A549 (cell line): ENCODE measurements around the gene ZNF263. TPM values are rescaled to one million over a fixed set of nuclear protein-coding genes. Genes with fewer than 3 reads are reported as not detected.
"Not testable (repeated sequence)": the region's sequence is repeated elsewhere in the genome, so short reads cannot be mapped to it uniquely, and the experiment has no call there.

Experiments
- ATAC-seq, 2 experiments: fragments of 200-7000 bp in 1 of 2; fragments of >200 bp in 1 of 2; cut with Nextera tagmentation in 1 of 2; cut with Tn5 transposase in 1 of 2; 3 replicates each; pipeline versions ENCODE4 v1.8.0 to v1.9.1; 2018 to 2020; ENCODE audit warnings: mild to moderate bottlenecking in 1 of 2, moderate library complexity in 1 of 2
- CTCF ChIA-PET: fragments of 300-600 bp; sonication (Branson Sonifier 250); formaldehyde crosslinking; extraction: SDS; loops from one replicate; lab custom pipeline; 2021; ENCODE audit warnings: antibody characterized with exemption, inconsistent platforms; lab: Yijun Ruan, JAX
- POLR2A ChIA-PET: fragments of 350-600 bp; formaldehyde crosslinking; extraction: SDS; loops from one replicate; lab custom pipeline; 2021; ENCODE audit warnings: antibody characterized with exemption, inconsistent platforms; lab: Yijun Ruan, JAX
- DNase-seq, 2 experiments: peaks; one replicate each; pipeline versions ENCODE4 v3.0.0 to v3.0.0-alpha.2; 2011 to 2016; ENCODE audit warnings: low read depth in 1 of 2, low spot score in 1 of 2
- FAIRE-seq: peaks from 2 replicates; lab custom pipeline; 2011; peaks lifted over from hg19 to GRCh38; lab: Jason Lieb, UNC
- H3K27ac ChIP-seq, 2 experiments: fragments of >200 bp; sonication (Bioruptor Twin); formaldehyde crosslinking; 3 replicates each; pipeline ENCODE4 v1.5.1; 2016 to 2017
- H3K4me1 ChIP-seq: fragments of >200 bp; sonication (Bioruptor Twin); formaldehyde crosslinking; 3 replicates; pipeline ENCODE4 v1.6.1; 2016
- H3K4me2 ChIP-seq: fragments of >200 bp; sonication (Bioruptor Twin); formaldehyde crosslinking; 3 replicates; pipeline ENCODE4 v1.6.1; 2016
- H3K4me3 ChIP-seq: fragments of >200 bp; sonication (Bioruptor Twin); formaldehyde crosslinking; 3 replicates; pipeline ENCODE4 v1.5.1; 2016
- H3K9me3 ChIP-seq: fragments of >200 bp; sonication (Bioruptor Twin); formaldehyde crosslinking; 3 replicates; pipeline ENCODE4 v1.6.1; 2016
- ATOH8 ChIP-seq: fragments of 250-450 bp; sonication (Bioruptor Pico); IDR thresholded peaks from 2 replicates; pipeline ENCODE4 v1.5.0; 2020; ENCODE audit warnings: low read depth, mild to moderate bottlenecking, moderate library complexity
- BHLHE40 ChIP-seq: IDR thresholded peaks from 2 replicates; pipeline ENCODE4 v1.6.1; 2012; ENCODE audit warnings: low read depth, low read length, inconsistent platforms
- CTCF ChIP-seq: fragments of >200 bp; sonication (Bioruptor Twin); formaldehyde crosslinking; IDR thresholded peaks from 3 replicates; pipeline ENCODE4 v1.5.1; 2016
- E2F6 ChIP-seq: IDR thresholded peaks from 2 replicates; pipeline ENCODE4 v1.6.1; 2012; ENCODE audit warnings: low read depth, borderline replicate concordance
- ELK1 ChIP-seq: fragments of 150-350 bp; IDR thresholded peaks from 2 replicates; pipeline ENCODE4 v1.6.1; 2014; ENCODE audit warnings: low read depth, mild to moderate bottlenecking, low read length
- EP300 ChIP-seq, 2 experiments: fragments of >200 bp; sonication (Bioruptor Twin); formaldehyde crosslinking; IDR thresholded peaks; 2 replicates in 1 of 2; 3 replicates in 1 of 2; pipeline ENCODE4 v1.6.1; 2016 to 2017
- FOSB ChIP-seq: fragments of 250-450 bp; sonication (Bioruptor Pico); IDR thresholded peaks from 2 replicates; pipeline ENCODE4 v1.5.0; 2020; ENCODE audit warnings: mild to moderate bottlenecking, moderate library complexity
- FOSL2 ChIP-seq, 2 experiments: fragments of 450-650 bp in 1 of 2; fragments of >200 bp in 1 of 2; sonication (Bioruptor Twin) in 1 of 2; formaldehyde crosslinking; IDR thresholded peaks; 2 replicates each; pipeline versions ENCODE4 v1.5.0 to v1.6.1; 2016 to 2020; ENCODE audit warnings: mild to moderate bottlenecking in 1 of 2, moderate library complexity in 1 of 2
- FOXS1 ChIP-seq: fragments of 250-450 bp; sonication (Bioruptor Pico); IDR thresholded peaks from 2 replicates; pipeline ENCODE4 v1.5.0; 2020; ENCODE audit warnings: mild to moderate bottlenecking, moderate library complexity
- GATA3 ChIP-seq: IDR thresholded peaks from 2 replicates; pipeline ENCODE4 v1.6.1; 2012; ENCODE audit warnings: borderline replicate concordance
- HDAC2 ChIP-seq: fragments of 200-600 bp; sonication (generic); IDR thresholded peaks from 2 replicates; pipeline ENCODE4 v1.6.1; 2016
- HES2 ChIP-seq: fragments of >200 bp; sonication (Bioruptor Twin); formaldehyde crosslinking; IDR thresholded peaks from 2 replicates; pipeline ENCODE4 v1.6.1; 2016
- HOXA7 ChIP-seq: fragments of 250-450 bp; sonication (Bioruptor Pico); IDR thresholded peaks from 2 replicates; pipeline ENCODE4 v1.5.0; 2020; ENCODE audit warnings: mild to moderate bottlenecking, moderate library complexity
- HOXB5 ChIP-seq: fragments of 250-450 bp; sonication (Bioruptor Pico); IDR thresholded peaks from 2 replicates; pipeline ENCODE4 v1.5.0; 2020; ENCODE audit warnings: mild to moderate bottlenecking, moderate library complexity
- KDM1A ChIP-seq: fragments of 200-600 bp; sonication (generic); IDR thresholded peaks from 2 replicates; pipeline ENCODE4 v1.6.1; 2016; ENCODE audit warnings: low read depth, mild to moderate bottlenecking
- MAFK ChIP-seq: fragments of 450-650 bp; IDR thresholded peaks from 2 replicates; pipeline ENCODE4 v1.6.1; 2014; ENCODE audit not compliant: partially characterized antibody
- MAX ChIP-seq: IDR thresholded peaks from 2 replicates; pipeline ENCODE4 v1.6.1; 2012
- NFE2L2 ChIP-seq: fragments of 150-350 bp; conservative IDR thresholded peaks from 2 replicates; pipeline ENCODE4 v1.6.1; 2014; ENCODE audit warnings: low read length
- PHF8 ChIP-seq: fragments of 200-600 bp; sonication (generic); IDR thresholded peaks from 2 replicates; pipeline ENCODE4 v1.6.1; 2016; ENCODE audit warnings: low read depth, mild to moderate bottlenecking, antibody characterized with exemption, moderate library complexity, borderline replicate concordance
- POLR2A ChIP-seq: IDR thresholded peaks from 2 replicates; pipeline ENCODE4 v1.6.1; 2012; ENCODE audit warnings: mild to moderate bottlenecking, low read length
- RAD21 ChIP-seq, 2 experiments: fragments of >200 bp in 1 of 2; sonication (Bioruptor Twin) in 1 of 2; formaldehyde crosslinking in 1 of 2; IDR thresholded peaks in 1 of 2; conservative IDR thresholded peaks in 1 of 2; 2 replicates in 1 of 2; 3 replicates in 1 of 2; pipeline ENCODE4 v1.6.1; 2012 to 2018; ENCODE audit warnings: inconsistent platforms in 1 of 2
- RCOR1 ChIP-seq: fragments of 150-350 bp; IDR thresholded peaks from 2 replicates; pipeline ENCODE4 v1.6.1; 2014; ENCODE audit warnings: antibody characterized with exemption, low read length, low read depth
- RFX5 ChIP-seq: fragments of 450-650 bp; IDR thresholded peaks from 2 replicates; pipeline ENCODE4 v1.7.1; 2014; ENCODE audit warnings: antibody characterized with exemption, mild to moderate bottlenecking, moderate library complexity
- SMC3 ChIP-seq: fragments of >200 bp; sonication (Bioruptor Twin); formaldehyde crosslinking; IDR thresholded peaks from 3 replicates; pipeline ENCODE4 v1.6.1; 2018; ENCODE audit warnings: inconsistent platforms
- SREBF2 ChIP-seq: fragments of 450-650 bp; IDR thresholded peaks from 2 replicates; pipeline ENCODE4 v1.6.1; 2014; ENCODE audit warnings: mild to moderate bottlenecking, moderate library complexity
- TFCP2L1 ChIP-seq: fragments of 250-450 bp; sonication (Bioruptor Pico); IDR thresholded peaks from 2 replicates; pipeline ENCODE4 v1.5.0; 2021; ENCODE audit warnings: mild to moderate bottlenecking
- TP53 ChIP-seq: fragments of 250-450 bp; sonication (Bioruptor Pico); IDR thresholded peaks from 2 replicates; pipeline ENCODE4 v1.5.0; 2021; ENCODE audit warnings: mild to moderate bottlenecking, moderate library complexity
- ZNF302 ChIP-seq: fragments of 250-450 bp; sonication (Bioruptor Pico); IDR thresholded peaks from 2 replicates; pipeline ENCODE4 v1.9.0; 2021; ENCODE audit warnings: inconsistent platforms, mild to moderate bottlenecking, moderate library complexity
- WGBS: methylation state at CpG from one replicate; pipeline ENCODE4 v1.1.6; 2017; ENCODE audit errors: missing lambda C conversion rate; 5-methylcytosine and 5-hydroxymethylcytosine counted together
- polyA plus RNA-seq, 4 experiments: library from polyadenylated mRNA; depleted of rRNA in 3 of 4; stranded (reverse); fragments of >200 nt; fragmentation: RNase III in 1 of 4; extraction: RNeasy Plus Mini Kit Qiagen cat#74134 plus additional on column Dnase treatment in 1 of 4; gene quantifications; 2 replicates in 3 of 4; 3 replicates in 1 of 4; pipeline ENCODE4 v1.2.3, GENCODE V29; 2011 to 2017

Gene ZNF263
- polyA plus RNA-seq, 2 of the 4 experiments (the other 2 are of a cell fraction), result 20.9 to 24.4 TPM

- H3K4me3 ChIP-seq, result no peak overlapping the region
- 35% methylated on average over 5 of the region's 5 CpGs for WGBS
- ChIA-PET POLR2A (interaction anchor here (0.6 kb wide), 2 partner anchors 35 to 41 kb away, joined by 4 to 5 read pairs; no protein-coding TSS in a partner anchor), CTCF (interaction anchor here (0.7 to 2.5 kb wide), 10 partner anchors 9 to 78 kb away, joined by 3 to 15 read pairs (median 4); partner anchors contain the start of genes MEFV and ZNF263)
- no peak overlapping the region for H3K4me2 ChIP-seq
- peaks cover 7% of the 10 kb centered on the region; the same call in 2 of the 3 replicates for H3K9me3 ChIP-seq
- TF ChIP-seq HDAC2 (no peak), TFCP2L1 (CRISPR knock-in tag) (no peak), MAX (0 out of 2 replicates have a peak, but pooled peaks have one; percentile 13), SMC3 (no peak), RAD21 (conservative IDR thresholded peaks at IDR 0.05 in 1 of 2, IDR thresholded peaks at IDR 0.05 in 1 of 2) (peak; percentile 30 to 50; a peak in 4 of 5 replicates), FOSB (CRISPR knock-in tag) (no peak), FOXS1 (CRISPR knock-in tag) (no peak), EP300 (IDR thresholded peaks at IDR 0.05) (no peak), E2F6 (no peak), CTCF (peak; percentile 34), GATA3 (no peak)
- DNase-seq (peak; percentile 43 to 61), ATAC-seq (peak in 1 of 2 experiments; percentile 57; a peak in 2 of 6 replicates), FAIRE-seq (no peak)
- no peaks in the 10 kb centered on the region for H3K4me1 ChIP-seq
- no peak overlapping the region for H3K27ac ChIP-seq
Measured at GRCh38 chr16:3266873-3267537, 16.3 kb upstream of the ZNF263 start.

GRCh38 chr16:3268294-3268693 lies 15.0 kb upstream of the ZNF263 start:
- DNase-seq (no peak), ATAC-seq (no peak), FAIRE-seq (no peak)
- peaks cover 7% of the 10 kb centered on the region; the same call in 2 of the 3 replicates for H3K9me3 ChIP-seq
- CTCF ChIA-PET, result interaction anchor here (1.9 to 2.5 kb wide), 2 partner anchors 9 to 79 kb away, joined by 5 to 15 read pairs; no protein-coding TSS in a partner anchor
- H3K27ac ChIP-seq, result no peak overlapping the region
- 18% methylated on average over 1 of the region's 1 CpG for WGBS
- no peak overlapping the region for H3K4me2 ChIP-seq
- POLR2A ChIA-PET, result no interaction called here
- no peak overlapping the region for H3K4me3 ChIP-seq
- TF ChIP-seq MAFK (no peak), E2F6 (no peak), HOXA7 (no peak), RFX5 (no peak), POLR2A (no peak), ZNF302 (CRISPR knock-in tag) (no peak), PHF8 (no peak), ELK1 (no peak), GATA3 (no peak), BHLHE40 (no peak), ATOH8 (CRISPR knock-in tag) (no peak), NFE2L2 (no peak), HOXB5 (no peak), FOSL2 (IDR thresholded peaks at IDR 0.05) (no peak), FOSL2 (CRISPR knock-in tag; IDR thresholded peaks at IDR 0.05) (no peak), TP53 (CRISPR knock-in tag) (no peak), HES2 (no peak), KDM1A (no peak), RCOR1 (no peak), SREBF2 (no peak), RAD21 (conservative IDR thresholded peaks at IDR 0.05 in 1 of 2, IDR thresholded peaks at IDR 0.05 in 1 of 2) (no peak)
- no peaks in the 10 kb centered on the region for H3K4me1 ChIP-seq

- H3K4me2 ChIP-seq, POLR2A ChIA-PET, CTCF ChIA-PET, ATAC-seq, H3K27ac ChIP-seq, FAIRE-seq, H3K9me3 ChIP-seq, DNase-seq, H3K4me1 ChIP-seq, H3K4me3 ChIP-seq: not testable (repeated sequence)
- 52% methylated on average over 5 of the region's 5 CpGs for WGBS
Measured at GRCh38 chr16:3270718-3271117, 12.6 kb upstream of the ZNF263 start.
